Lower leg skin (tissue), 4 donors: ENCODE results near the gene DNAJC21. TPM values are rescaled to one million over a fixed set of nuclear protein-coding genes. Genes with fewer than 3 reads are reported as not detected.

ENCODE experiments used
- DNase-seq, 2 donors: peaks; one replicate each; pipeline ENCODE4 v3.0.0-alpha.2; 2019; ENCODE audit warnings: low spot score in 2 of 2
- H3K4me3 ChIP-seq: fragments of 200-600 bp; sonication (generic); 2 replicates; pipeline ENCODE4 v1.5.1; 2017; ENCODE audit warnings: mild to moderate bottlenecking, low read depth; ENCODE audit not compliant: poor library complexity, severe bottlenecking
- POLR2A ChIP-seq, 2 donors: fragments of 450-650 bp; IDR thresholded peaks; one replicate each; pipeline ENCODE4 v1.6.1; 2016 to 2017; ENCODE audit warnings: antibody characterized with exemption in 2 of 2, mild to moderate bottlenecking in 1 of 2, moderate library complexity in 1 of 2
- WGBS, 2 donors: methylation state at CpG; one replicate each; pipeline ENCODE4 v1.1.5; 2018; 5-methylcytosine and 5-hydroxymethylcytosine counted together
- intact Hi-C: fragments of 100-400 bp; cut with DNase I; formaldehyde crosslinking; loops from one replicate; pipeline ENCODE4 v1.15.0; 2023; ENCODE audit warnings: low total_unique reads
- total RNA-seq, 4 donors: library from RNA; depleted of rRNA; stranded (reverse); fragments of >200 nt; gene quantifications; one replicate each; pipeline ENCODE4 v1.1.0, GENCODE V29; 2016

Gene DNAJC21
- total RNA-seq, 4 donors from 2014 or later, result 18.3 to 41.6 (median 31.8) TPM

DNA sequence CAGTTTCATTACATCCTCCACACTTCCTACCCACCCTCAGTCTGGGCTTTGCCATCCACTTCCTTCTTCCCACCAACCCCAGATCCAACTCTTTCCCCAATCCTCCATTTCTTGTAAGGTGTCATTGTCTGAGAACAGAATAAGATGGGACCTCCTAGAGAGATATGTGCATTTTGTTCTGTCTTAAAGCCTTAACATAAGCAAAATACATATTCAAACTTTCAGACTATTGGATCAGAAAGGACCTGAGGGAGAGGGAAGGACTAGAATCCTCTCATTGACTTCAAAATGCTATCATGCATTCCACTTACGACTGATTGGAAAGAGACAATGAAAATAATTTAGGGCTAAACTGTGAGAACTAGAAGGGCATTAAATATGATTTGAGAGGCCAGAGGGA is 75.4 kb downstream of the DNAJC21 start:
- TF ChIP-seq POLR2A (IDR thresholded peaks at IDR 0.05), result no peak
- 88 to 92% methylated on average over 1 of the region's 1 CpG for WGBS, 2 donors
- no peak for DNase-seq
- intact Hi-C loops, result no loop called here
- H3K4me3 ChIP-seq, result no peak overlapping the region

Other genes starting within 250 kb of the DNAJC21 start
- gene TTC23L, start 90.4 kb upstream of the DNAJC21 start, total RNA-seq, result 1 to 10 TPM in 2 of 4 donors, under 1 TPM in 2; 0.38 to 3.2 (median 0.94) TPM
- gene RAD1, start 14.1 kb upstream of the DNAJC21 start, total RNA-seq, result 10 to 100 TPM; 10.6 to 27.0 (median 14.6) TPM
- gene BRIX1, start 13.8 kb upstream of the DNAJC21 start, total RNA-seq, result 10 to 100 TPM; 13.4 to 23.7 (median 20.3) TPM
- not detected for gene AGXT2, start 118.4 kb downstream of the DNAJC21 start, total RNA-seq